GM13977 (cell line): Measurements from ENCODE around the gene LRMDA.

ENCODE experiments used
- DNase-seq: peaks from one replicate; pipeline ENCODE4 v3.0.0; 2012; ENCODE audit warnings: low spot score
- in situ Hi-C: fragments of 300-500 bp; cut with MboI; formaldehyde crosslinking; loops from one replicate; pipeline ENCODE4 v1.12.0; 2022; ENCODE audit warnings: low sequenced_read_pairs, low pct_unique_long_range_greater_than_20kb, mixed read lengths, inconsistent platforms; ENCODE audit not compliant: unreplicated experiment
- TF ChIP-seq, protein P1 (sequence below): IDR thresholded peaks from 2 replicates; pipeline ENCODE4 v1.5.1; 2012; ENCODE audit warnings: mild to moderate bottlenecking, control low read depth; ENCODE audit not compliant: insufficient read depth; ENCODE audit errors: extremely low read depth, missing control alignments

The LRMDA gene

GRCh38 chr10:75936841-75937240 is 505.4 kb downstream of the LRMDA start:
- in situ Hi-C loops, result no loop called here
- DNase-seq, result no peak
- TF ChIP-seq, protein P1, sequence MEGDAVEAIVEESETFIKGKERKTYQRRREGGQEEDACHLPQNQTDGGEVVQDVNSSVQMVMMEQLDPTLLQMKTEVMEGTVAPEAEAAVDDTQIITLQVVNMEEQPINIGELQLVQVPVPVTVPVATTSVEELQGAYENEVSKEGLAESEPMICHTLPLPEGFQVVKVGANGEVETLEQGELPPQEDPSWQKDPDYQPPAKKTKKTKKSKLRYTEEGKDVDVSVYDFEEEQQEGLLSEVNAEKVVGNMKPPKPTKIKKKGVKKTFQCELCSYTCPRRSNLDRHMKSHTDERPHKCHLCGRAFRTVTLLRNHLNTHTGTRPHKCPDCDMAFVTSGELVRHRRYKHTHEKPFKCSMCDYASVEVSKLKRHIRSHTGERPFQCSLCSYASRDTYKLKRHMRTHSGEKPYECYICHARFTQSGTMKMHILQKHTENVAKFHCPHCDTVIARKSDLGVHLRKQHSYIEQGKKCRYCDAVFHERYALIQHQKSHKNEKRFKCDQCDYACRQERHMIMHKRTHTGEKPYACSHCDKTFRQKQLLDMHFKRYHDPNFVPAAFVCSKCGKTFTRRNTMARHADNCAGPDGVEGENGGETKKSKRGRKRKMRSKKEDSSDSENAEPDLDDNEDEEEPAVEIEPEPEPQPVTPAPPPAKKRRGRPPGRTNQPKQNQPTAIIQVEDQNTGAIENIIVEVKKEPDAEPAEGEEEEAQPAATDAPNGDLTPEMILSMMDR, result no peak

DNA sequence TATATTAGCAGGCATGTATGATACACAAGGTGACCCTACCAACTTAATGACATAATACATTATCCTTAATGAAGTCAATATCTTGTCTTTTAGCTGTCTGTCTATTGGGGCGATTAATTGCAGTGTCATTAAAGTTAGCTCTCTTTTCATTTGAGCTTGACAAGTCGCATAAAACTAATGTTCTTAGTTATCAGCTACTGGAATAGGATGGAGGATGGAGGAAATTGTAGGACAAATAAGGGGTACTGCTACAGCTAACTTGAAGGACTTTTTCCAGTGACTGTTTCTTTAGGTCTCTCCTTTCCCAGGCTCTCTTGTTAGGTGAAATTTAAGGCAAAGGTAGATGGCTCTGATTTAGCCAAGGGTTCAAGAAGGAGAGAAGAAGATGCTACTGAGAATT is 506.4 kb downstream of the LRMDA start:
- DNase-seq, result no peak
- in situ Hi-C loops, result no loop called here
- TF ChIP-seq, protein P1, result no peak

- TF ChIP-seq, protein P1, result no peak
- DNase-seq, result no peak
- in situ Hi-C loops, result no loop called here
Observed at GRCh38 chr10:75938380-75939122, 507.1 kb downstream of the LRMDA start.

DNA sequence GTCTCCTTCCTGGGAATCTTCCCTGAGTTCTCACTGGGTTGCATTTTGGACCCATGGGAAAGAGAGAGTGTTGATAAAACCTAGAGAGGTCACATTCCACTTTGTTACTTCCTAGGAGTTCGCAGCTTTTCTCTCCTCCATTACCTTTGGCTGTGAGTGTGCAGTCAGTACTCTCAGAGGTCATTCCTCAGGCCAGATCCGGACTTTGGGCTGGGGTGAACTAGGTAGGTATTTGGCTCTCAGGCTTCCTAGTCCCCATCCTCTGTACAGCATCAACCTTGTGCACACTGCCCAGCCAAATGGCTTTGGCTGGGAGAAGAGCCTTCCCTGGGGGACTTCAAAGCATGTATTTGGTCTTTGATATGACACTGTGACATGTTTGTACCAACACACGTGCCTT is 508.1 kb downstream of the LRMDA start:
- TF ChIP-seq, protein P1, result no peak
- in situ Hi-C loops, result no loop called here
- no peak for DNase-seq

DNA sequence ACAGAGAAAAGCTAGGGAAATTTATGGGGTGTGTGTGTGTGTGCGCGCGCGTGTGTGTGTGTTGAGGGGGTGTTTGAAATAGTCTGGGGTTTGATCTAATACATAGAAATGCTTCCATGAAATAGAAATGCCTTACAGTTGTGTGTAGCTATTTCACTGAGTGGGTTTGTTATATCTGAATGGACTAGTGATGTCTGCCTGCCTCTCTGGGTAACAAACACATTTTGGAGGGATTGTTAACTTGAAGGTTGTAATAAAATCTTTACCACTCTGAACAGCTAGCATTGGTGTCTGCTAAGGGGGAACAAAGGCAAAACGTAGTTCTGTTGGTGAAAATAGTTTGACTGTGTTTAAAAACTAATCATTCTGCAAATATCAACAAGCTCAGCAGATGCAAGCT is 509.3 kb downstream of the LRMDA start:
- in situ Hi-C loops, result no loop called here
- DNase-seq, result no peak
- TF ChIP-seq, protein P1, result no peak

- in situ Hi-C loops, result no loop called here
- TF ChIP-seq, protein P1, result no peak
- no peak for DNase-seq
Observed at GRCh38 chr10:75941223-75941801, 509.9 kb downstream of the LRMDA start.
